ENCODE results near the gene SLIT1.

The SLIT1 gene

DNA sequence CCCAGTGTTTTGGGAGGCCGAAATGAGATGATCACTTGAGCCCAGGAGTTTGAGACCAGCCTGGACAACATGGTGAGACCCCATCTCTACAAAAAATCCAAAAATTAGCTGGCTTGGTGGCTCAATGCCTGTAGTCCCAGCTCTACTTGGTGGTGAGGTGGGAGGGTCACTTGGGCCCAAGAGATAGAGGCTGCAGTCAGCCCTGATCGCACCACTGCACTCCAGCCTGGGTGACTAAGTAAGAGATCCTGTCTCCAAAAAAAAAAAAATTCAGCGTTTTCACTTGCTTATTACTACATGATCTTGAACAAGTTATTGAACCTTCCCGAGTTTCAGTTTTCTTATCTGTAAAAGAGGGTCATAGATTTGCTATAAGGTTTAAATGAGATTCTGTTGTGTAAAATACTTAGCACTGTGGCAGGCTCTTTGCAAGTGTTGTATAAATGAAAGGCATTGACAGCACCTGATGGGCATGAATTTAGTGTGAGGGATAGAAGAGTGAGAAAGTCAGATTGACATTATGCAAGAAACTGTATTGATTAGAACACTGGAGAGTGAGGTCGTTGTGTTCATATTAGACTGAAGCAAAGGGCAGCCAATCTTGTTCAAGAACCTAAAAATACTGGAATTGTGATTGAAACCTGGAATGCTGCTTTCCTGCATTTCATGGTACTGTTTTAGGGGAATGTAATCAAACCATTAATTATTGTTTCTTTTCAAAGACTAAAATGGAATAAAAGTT, 216.9 kb downstream of the SLIT1 start:
- no peak overlapping the region for H3K4me3 ChIP-seq (ENCODE audit: control insufficient read depth, low read depth, low read length)
- no peak for DNase-seq (ENCODE audit: low read depth)
- TF ChIP-seq, protein P1, sequence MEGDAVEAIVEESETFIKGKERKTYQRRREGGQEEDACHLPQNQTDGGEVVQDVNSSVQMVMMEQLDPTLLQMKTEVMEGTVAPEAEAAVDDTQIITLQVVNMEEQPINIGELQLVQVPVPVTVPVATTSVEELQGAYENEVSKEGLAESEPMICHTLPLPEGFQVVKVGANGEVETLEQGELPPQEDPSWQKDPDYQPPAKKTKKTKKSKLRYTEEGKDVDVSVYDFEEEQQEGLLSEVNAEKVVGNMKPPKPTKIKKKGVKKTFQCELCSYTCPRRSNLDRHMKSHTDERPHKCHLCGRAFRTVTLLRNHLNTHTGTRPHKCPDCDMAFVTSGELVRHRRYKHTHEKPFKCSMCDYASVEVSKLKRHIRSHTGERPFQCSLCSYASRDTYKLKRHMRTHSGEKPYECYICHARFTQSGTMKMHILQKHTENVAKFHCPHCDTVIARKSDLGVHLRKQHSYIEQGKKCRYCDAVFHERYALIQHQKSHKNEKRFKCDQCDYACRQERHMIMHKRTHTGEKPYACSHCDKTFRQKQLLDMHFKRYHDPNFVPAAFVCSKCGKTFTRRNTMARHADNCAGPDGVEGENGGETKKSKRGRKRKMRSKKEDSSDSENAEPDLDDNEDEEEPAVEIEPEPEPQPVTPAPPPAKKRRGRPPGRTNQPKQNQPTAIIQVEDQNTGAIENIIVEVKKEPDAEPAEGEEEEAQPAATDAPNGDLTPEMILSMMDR (IDR thresholded peaks at IDR 0.05; ENCODE audit: control insufficient read depth, insufficient read depth, low read depth, low read length, missing control alignments) = no peak

DNA sequence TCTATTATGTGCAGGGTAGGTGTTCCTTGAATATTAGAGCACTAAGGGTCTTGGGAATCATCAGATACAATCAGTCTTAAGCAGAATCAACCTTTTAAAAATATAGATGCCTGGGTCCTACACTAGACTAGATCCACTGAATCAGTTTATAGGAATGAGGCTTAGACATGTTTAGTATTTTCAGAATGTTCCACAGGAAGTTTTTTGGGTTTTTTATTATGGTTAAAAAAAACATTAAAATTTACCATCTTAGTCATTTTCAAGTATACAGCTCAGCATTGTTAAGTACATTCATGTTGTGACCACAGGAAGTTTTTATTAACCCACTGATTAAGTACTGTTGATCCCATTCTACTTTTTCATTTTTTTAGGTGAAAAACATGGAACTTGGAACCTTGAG, 217.9 kb downstream of the SLIT1 start:
- peak; percentile 28 for DNase-seq (ENCODE audit: low read depth)
- H3K4me3 ChIP-seq (ENCODE audit: control insufficient read depth, low read depth, low read length) = no peak overlapping the region
- TF ChIP-seq, protein P1 (IDR thresholded peaks at IDR 0.05; ENCODE audit: control insufficient read depth, insufficient read depth, low read depth, low read length, missing control alignments) = no peak

DNA sequence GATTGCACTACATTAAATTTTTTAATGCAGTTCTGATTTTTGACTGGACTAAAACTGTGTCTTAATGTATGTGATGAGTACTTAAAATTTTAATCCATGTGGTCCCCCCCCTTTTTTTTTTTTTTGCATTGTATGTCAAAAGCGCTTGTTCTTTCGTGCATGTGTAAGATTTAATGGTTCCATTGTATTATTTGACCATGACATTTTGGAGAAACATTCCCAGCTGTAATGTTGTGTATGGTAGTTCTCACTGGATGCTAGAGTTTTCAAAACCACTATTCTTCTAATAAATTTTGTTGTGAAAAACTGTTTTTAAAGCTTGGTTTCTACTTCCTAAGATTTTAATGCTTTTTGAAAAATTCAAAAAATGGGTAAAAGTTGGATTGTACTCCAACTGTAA, 221.6 kb downstream of the SLIT1 start:
- H3K4me3 ChIP-seq (ENCODE audit: control insufficient read depth, low read depth, low read length) = no peak overlapping the region
- TF ChIP-seq, protein P1 (IDR thresholded peaks at IDR 0.05; ENCODE audit: control insufficient read depth, insufficient read depth, low read depth, low read length, missing control alignments) = no peak
- DNase-seq (ENCODE audit: low read depth) = no peak

DNA sequence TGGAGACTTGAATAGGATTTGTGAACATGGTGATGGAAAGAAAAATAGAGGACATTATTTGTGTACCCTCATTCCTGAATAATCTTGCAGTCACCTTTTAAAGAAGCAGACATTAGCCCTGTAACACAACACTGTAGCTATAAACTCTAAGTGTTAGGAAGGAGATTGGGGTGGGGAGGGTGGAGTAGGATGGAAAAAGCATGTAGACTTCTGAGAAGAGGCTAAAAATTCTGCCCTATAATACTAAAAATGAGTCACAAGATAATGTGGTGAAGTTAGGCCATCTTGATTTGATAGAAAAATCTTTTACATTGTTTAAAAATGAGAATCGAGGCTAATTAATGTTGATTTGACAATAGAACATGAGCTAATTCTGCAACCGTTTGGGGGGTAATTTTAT, 224.9 kb downstream of the SLIT1 start:
- peak; percentile 13 for DNase-seq (ENCODE audit: low read depth)
- TF ChIP-seq, protein P1 (IDR thresholded peaks at IDR 0.05; ENCODE audit: control insufficient read depth, insufficient read depth, low read depth, low read length, missing control alignments) = no peak
- no peak overlapping the region for H3K4me3 ChIP-seq (ENCODE audit: control insufficient read depth, low read depth, low read length)

DNA sequence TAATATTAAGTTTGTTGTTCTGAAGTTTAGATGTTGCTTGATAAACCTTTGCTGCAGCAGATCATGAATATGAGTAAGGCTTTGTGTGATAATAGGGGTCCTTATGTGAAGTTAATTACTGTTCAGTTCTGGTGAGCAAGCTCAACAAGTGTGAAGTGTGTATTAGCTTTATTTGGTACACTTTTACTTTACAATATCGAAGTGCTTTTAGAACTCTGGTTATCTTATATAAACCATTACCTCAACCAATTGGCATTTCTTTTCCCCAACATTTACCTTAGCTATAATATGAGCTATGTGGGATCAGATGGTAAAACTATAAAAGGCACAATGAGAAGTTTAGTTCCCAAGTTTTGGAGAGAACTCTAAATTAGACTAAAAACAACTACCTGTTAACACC, 226.0 kb downstream of the SLIT1 start:
- TF ChIP-seq, protein P1 (IDR thresholded peaks at IDR 0.05; ENCODE audit: control insufficient read depth, insufficient read depth, low read depth, low read length, missing control alignments) = no peak
- no peak for DNase-seq (ENCODE audit: low read depth)
- H3K4me3 ChIP-seq (ENCODE audit: control insufficient read depth, low read depth, low read length) = no peak overlapping the region

DNA sequence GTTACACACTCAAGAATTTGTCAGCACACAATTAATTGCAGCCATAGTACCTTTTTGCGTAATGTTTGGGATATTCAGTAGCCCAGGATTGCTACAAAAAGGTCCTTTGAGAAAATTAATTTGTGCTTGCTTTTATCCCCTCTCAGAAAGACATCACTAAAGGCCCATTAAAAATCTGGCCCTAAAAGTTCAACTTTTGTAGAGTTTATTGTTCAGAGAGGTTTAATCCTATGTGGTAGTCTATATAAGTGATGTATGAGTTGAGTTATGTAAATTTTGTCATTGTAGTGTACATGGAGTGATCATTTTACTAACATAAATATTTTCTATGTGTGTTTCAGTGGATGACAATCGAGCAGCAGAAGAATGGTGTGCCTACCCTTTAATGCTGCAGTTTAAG, 227.7 kb downstream of the SLIT1 start:
- DNase-seq (ENCODE audit: low read depth) = no peak
- TF ChIP-seq, protein P1 (IDR thresholded peaks at IDR 0.05; ENCODE audit: control insufficient read depth, insufficient read depth, low read depth, low read length, missing control alignments) = no peak
- no peak overlapping the region for H3K4me3 ChIP-seq (ENCODE audit: control insufficient read depth, low read depth, low read length)
